Measurements from ENCODE around the gene DYNC1I1. TPM values are rescaled to one million over a fixed set of nuclear protein-coding genes. Genes with fewer than 3 reads are reported as not detected.

DYNC1I1 gene
- total RNA-seq, 4 donors from 2014 or later = 1.4 to 10.7 (median 3.4) TPM

DNA sequence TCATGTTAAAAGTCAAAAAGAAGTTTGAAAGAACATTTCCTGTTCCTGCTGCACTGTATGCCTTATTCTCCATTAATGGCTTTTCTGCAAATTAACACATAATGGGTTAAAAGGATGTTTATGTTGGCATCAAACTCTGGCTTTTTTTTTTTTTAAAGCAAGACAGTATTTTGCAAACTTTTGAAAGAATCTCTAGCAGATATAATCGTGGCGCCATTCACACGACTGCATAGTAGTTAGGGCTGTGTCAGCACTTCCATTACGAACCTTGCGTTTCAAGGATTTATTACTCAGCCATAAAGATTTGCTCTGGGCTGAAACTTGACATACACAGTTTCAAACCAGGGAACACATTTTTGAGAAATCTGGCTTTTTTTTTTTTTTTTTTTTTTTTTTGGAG lies 207.8 kb downstream of the DYNC1I1 start:
- no peaks in the 10 kb centered on the region for H3K27me3 ChIP-seq
- H3K27ac ChIP-seq = no peak overlapping the region
- H3K4me3 ChIP-seq = no peak overlapping the region
- DNase-seq = no peak
- TF ChIP-seq POLR2A (IDR thresholded peaks at IDR 0.05) = no peak
- TF ChIP-seq, protein P1, sequence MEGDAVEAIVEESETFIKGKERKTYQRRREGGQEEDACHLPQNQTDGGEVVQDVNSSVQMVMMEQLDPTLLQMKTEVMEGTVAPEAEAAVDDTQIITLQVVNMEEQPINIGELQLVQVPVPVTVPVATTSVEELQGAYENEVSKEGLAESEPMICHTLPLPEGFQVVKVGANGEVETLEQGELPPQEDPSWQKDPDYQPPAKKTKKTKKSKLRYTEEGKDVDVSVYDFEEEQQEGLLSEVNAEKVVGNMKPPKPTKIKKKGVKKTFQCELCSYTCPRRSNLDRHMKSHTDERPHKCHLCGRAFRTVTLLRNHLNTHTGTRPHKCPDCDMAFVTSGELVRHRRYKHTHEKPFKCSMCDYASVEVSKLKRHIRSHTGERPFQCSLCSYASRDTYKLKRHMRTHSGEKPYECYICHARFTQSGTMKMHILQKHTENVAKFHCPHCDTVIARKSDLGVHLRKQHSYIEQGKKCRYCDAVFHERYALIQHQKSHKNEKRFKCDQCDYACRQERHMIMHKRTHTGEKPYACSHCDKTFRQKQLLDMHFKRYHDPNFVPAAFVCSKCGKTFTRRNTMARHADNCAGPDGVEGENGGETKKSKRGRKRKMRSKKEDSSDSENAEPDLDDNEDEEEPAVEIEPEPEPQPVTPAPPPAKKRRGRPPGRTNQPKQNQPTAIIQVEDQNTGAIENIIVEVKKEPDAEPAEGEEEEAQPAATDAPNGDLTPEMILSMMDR (IDR thresholded peaks at IDR 0.05) = no peak
- no peaks in the 10 kb centered on the region for H3K9me3 ChIP-seq
- no peaks in the 10 kb centered on the region for H3K4me1 ChIP-seq
- H3K36me3 ChIP-seq = no peaks in the 10 kb centered on the region

DNA sequence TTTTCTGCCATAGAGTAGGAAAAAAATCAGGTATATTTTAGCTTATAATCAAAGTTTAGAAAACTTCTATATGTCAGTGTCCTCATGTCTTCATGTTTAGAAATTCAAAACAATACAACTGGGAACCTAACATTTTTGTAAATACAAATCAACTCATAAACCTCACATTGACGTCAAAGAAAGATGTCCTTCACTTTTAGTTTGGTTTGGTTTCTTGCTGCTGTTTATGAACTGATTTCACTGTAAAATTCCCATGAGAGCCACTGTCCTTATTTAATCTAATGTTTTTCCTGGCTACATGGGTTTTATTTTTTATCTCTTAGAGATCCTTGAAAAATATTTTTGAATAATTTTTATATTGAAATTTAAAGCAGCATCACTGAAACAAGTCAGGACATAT lies 208.4 kb downstream of the DYNC1I1 start:
- Histone ChIP-seq H3K4me3 (no peak overlapping the region), H3K27ac (no peak overlapping the region), H3K4me1 (no peaks in the 10 kb centered on the region), H3K9me3 (no peaks in the 10 kb centered on the region), H3K27me3 (no peaks in the 10 kb centered on the region), H3K36me3 (no peaks in the 10 kb centered on the region)
- TF ChIP-seq, protein P1 (IDR thresholded peaks at IDR 0.05) = no peak
- TF ChIP-seq POLR2A (IDR thresholded peaks at IDR 0.05) = no peak
- DNase-seq = no peak

DNA sequence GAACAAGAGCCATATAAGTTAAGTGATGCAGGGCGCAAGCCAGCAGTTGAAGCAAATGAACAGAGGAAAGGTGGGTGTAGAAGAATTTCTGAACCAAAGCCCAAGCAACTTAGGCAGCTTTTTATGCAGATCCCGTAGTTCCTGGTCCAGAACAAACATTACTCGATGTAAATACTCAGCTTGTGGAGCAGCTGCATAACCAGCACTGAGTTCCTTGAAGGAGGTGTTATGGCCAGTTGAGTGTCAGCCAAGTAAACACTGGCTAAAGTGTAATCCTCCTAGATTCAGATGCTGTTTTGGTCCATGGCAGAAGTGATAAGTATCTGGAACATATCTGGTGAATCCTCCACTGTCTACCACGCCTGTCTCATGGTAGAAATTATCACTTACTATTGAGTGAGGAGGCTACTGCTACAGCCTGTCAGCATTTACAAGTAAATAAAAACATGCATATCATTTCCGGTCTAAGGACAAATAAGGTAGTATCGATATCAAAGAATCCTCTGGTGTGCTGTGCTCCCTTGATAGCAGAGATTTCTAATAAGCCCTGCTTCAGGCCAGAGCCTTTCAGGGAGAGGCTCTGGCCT lies 213.9 kb downstream of the DYNC1I1 start:
- H3K27me3 ChIP-seq = no peaks in the 10 kb centered on the region
- no peaks in the 10 kb centered on the region for H3K9me3 ChIP-seq
- DNase-seq = no peak
- no peaks in the 10 kb centered on the region for H3K4me1 ChIP-seq
- no peak overlapping the region for H3K27ac ChIP-seq
- H3K4me3 ChIP-seq = no peak overlapping the region
- H3K36me3 ChIP-seq = no peaks in the 10 kb centered on the region
- TF ChIP-seq, protein P1 (IDR thresholded peaks at IDR 0.05) = no peak

DNA sequence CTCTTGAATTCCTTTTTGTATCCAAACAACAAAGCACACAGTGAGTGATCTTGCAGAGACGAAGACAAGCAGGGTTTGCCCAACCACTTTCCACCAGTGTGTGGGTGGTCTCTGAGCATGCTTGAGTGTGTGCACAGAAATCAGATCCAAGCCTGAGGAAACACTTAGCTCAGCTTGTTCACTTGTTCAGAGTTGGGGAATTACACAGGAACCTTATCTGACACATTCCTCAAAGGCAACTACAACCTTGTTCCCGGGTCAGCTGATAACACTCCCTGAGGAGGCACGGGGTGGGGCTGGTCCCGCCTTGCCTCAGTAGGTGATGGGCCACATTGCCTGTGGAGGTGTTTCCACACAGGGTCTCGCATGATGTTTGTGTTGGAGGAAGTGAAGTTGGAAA lies 216.9 kb downstream of the DYNC1I1 start:
- DNase-seq = no peak
- Histone ChIP-seq H3K36me3 (no peaks in the 10 kb centered on the region), H3K27ac (no peak overlapping the region)

DNA sequence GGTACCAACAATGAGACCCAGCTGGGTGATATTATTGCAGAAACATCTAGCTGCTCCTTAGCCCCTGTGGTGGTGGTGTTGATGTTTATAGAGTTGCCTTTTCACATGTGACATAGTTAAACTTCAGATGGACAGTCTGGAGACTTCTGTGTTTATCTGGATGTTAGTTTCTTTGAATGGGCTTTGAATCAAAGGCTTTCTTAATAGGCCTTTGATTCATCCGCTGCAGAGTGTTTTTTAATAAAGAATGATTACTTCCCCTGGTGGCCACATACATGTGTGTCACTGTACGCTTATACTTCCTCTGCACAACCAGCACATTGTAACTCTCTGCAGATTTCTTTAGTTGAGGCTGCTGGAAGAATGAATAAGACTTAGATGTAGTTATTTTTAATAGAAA lies 221.0 kb downstream of the DYNC1I1 start:
- TF ChIP-seq, protein P1 (IDR thresholded peaks at IDR 0.05) = no peak
- no peak for TF ChIP-seq POLR2A (IDR thresholded peaks at IDR 0.05)
- DNase-seq = no peak
- no peaks in the 10 kb centered on the region for H3K27me3 ChIP-seq

More for the DNA sequence above, 216.9 kb downstream of the DYNC1I1 start:
- no peak for TF ChIP-seq POLR2A (IDR thresholded peaks at IDR 0.05)
- TF ChIP-seq, protein P1 (IDR thresholded peaks at IDR 0.05) = no peak
- Histone ChIP-seq H3K9me3 (no peaks in the 10 kb centered on the region), H3K4me3 (no peak overlapping the region), H3K4me1 (no peaks in the 10 kb centered on the region), H3K27me3 (no peaks in the 10 kb centered on the region)

DNA sequence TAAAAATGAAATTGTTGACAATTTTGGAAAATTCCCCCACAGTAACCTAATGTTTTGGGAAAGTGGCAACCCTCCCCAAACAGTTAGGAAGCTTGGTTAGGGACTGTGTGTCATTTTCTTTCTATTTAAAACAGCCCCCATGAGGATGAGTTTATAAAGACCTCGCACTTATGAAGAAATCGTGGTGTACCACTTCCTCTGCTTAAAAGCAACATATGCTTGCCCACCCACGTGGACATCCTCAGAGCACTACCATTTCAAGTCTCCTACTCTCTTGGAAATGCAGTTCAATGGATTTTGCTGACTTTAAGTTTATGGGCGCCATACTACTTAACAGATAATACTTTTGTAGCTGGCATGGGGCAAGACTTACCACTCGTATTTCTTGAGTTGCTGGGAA lies 223.8 kb downstream of the DYNC1I1 start:
- no peak overlapping the region for H3K4me3 ChIP-seq
- no peak for DNase-seq
- H3K27ac ChIP-seq = no peak overlapping the region
- H3K4me1 ChIP-seq = no peaks in the 10 kb centered on the region
- H3K9me3 ChIP-seq = no peaks in the 10 kb centered on the region
- H3K36me3 ChIP-seq = no peaks in the 10 kb centered on the region
- no peaks in the 10 kb centered on the region for H3K27me3 ChIP-seq
- no peak for TF ChIP-seq POLR2A (IDR thresholded peaks at IDR 0.05)
- TF ChIP-seq, protein P1 (IDR thresholded peaks at IDR 0.05) = no peak

More for the DNA sequence above, 221.0 kb downstream of the DYNC1I1 start:
- Histone ChIP-seq H3K36me3 (no peaks in the 10 kb centered on the region), H3K9me3 (no peaks in the 10 kb centered on the region), H3K4me1 (no peaks in the 10 kb centered on the region), H3K4me3 (no peak overlapping the region), H3K27ac (no peak overlapping the region)
